Muscle of arm (tissue), 12 donors: Measurements from ENCODE around the gene NCKAP5. TPM values are rescaled to one million over a fixed set of nuclear protein-coding genes. Genes with fewer than 3 reads are reported as not detected.
"Not testable (repeated sequence)": the region's sequence is repeated elsewhere in the genome, so short reads cannot be mapped to it uniquely, and the experiment has no call there.

Source experiments
- DNase-seq: peaks from one replicate; pipeline ENCODE4 v3.0.0-alpha.2; 2013
- polyA plus RNA-seq, 12 donors: library from polyadenylated mRNA; unstranded; fragments of 120-200 nt; gene quantifications; one replicate each; pipeline ENCODE4 v1.2.1, GENCODE V29; 2013; ENCODE audit not compliant: insufficient read length in 12 of 12

The NCKAP5 gene
- polyA plus RNA-seq, 12 donors, result 3.1 to 17.3 (median 5.4) TPM; not detected in 1

GRCh38 chr2:132721938-132722337, 846.3 kb downstream of the NCKAP5 start:
- DNase-seq, result no peak

GRCh38 chr2:132720393-132720792, 847.9 kb downstream of the NCKAP5 start:
- no peak for DNase-seq

DNA sequence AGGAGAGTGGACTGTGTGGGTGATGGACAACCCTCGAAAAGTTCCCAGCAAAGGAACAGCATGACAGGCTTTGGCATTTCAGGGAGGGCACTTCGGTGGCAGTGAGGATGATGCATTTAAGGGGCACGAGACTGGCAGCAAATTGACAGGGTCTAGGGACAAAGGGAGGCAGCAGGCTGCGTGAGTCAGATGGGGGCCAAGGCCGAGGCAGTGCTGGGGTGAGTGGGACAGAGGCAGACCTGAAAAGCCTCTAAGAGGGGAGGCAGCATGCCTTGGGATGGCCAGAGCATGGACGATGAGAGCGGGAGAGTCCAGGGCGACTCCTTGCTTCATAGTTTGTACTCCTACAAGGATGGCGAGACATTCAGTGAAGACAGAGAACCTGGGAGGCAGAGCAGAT, 848.8 kb downstream of the NCKAP5 start:
- no peak for DNase-seq

- no peak for DNase-seq
Measured at GRCh38 chr2:132716954-132717353, 851.3 kb downstream of the NCKAP5 start.

GRCh38 chr2:132715386-132716351, 852.6 kb downstream of the NCKAP5 start:
- no peak for DNase-seq

GRCh38 chr2:132703396-132703795, 864.9 kb downstream of the NCKAP5 start:
- DNase-seq, result no peak

- no peak for DNase-seq
Measured at GRCh38 chr2:132701810-132702209, 866.5 kb downstream of the NCKAP5 start.

GRCh38 chr2:132699802-132700201, 868.5 kb downstream of the NCKAP5 start:
- DNase-seq, result not testable (repeated sequence)

- not testable (repeated sequence) for DNase-seq
Measured at GRCh38 chr2:132698347-132698746, 869.9 kb downstream of the NCKAP5 start.

DNA sequence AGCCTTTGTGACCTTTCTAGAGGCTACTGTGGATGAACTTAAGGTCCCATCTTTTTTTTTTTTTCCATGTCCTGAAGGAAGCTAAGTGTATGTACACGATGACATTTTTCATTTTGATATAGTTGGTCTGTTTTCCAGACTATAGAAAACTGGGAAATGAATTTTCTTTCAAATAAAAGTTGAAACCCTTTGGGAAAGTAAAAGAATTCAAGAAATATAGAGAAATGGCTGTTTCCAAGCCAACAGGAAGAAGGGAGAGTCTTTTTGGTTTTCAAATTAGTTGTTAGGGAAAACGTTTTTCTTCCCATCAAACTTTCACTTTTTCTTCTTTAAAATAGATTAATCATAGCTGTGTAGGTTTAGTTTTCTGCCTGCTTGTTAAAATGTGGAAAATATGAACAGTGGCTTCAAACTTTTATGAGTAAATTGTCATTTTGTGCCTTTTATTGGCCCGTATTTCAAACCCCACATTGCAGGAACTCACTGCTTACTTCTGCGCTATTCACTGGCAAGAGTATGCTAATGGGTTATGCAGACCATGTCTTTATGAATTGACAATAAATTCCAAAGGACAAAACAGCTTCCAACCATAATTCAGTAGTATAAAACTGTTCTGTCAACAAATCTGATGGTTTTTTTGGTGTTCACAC, 870.6 kb downstream of the NCKAP5 start:
- peak; percentile 66 for DNase-seq

GRCh38 chr2:132692816-132693215, 875.4 kb downstream of the NCKAP5 start:
- no peak for DNase-seq

DNA sequence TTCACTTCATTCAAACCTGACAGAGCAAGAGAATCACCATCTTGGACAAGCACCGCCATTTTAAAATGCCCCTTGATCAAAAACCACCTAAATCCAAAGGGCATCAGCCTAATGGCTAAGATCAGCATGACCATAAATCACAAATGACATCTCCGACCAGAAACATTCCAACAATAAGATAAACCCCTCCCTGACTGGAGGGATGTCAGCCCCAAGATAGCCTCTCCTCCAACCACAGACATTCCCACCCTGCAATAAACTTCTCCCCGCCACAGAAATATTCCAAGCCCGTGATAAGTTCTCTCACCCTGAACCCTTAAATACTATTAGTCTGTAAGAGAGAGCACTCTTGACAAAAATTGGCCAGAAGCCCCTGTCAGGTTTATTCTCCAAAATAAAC, 876.7 kb downstream of the NCKAP5 start:
- no peak for DNase-seq

DNA sequence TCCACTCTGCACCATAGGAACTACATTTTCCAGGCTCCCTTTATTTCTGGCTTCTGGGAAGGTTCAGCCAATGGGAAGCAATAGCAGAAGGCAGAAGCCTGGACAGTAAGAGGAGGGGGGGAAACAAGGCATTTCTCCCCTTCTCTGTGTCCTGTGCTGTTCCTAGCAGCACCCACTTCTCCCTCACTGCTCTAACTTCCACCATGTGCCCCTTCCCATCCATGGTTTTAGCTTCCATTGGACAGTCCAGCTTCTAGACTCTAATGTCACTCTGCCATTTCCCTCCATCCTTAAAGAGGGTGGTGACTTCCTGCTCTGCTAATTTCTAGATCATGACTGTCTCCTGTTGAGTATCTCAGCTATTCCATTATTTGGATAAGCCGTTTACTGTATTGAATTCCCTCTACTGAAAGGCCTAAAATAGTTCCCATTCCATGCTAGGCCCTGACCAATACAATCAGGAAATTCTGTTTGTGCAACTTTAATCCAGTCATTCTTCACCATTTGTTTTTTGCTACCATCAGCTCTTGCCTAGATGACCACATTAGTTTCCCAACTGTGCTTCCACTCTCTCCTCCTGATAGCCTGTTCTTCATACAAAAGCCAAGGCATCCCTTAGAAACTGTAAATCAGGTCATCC, 877.5 kb downstream of the NCKAP5 start:
- no peak for DNase-seq

GRCh38 chr2:132681766-132682165, 886.5 kb downstream of the NCKAP5 start:
- no peak for DNase-seq

DNA sequence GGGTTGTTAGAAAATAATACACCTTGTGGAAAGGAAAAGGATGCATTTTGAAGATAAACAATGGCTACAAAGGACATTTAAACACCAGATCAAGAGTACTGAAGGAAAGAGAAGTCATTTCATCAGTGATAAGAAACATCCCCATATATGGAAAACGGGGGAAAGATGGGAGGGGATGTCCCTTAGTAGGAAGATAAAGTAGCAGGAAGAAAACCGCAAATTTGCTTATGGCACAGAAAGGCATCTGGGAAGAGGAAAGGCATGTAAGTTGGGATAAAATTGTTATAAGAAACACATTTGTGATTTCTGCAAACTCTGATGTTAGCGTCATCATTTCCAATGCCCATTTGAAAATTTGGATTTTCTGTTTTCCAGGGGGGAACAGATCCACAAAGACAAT, 887.7 kb downstream of the NCKAP5 start:
- DNase-seq, result no peak

DNA sequence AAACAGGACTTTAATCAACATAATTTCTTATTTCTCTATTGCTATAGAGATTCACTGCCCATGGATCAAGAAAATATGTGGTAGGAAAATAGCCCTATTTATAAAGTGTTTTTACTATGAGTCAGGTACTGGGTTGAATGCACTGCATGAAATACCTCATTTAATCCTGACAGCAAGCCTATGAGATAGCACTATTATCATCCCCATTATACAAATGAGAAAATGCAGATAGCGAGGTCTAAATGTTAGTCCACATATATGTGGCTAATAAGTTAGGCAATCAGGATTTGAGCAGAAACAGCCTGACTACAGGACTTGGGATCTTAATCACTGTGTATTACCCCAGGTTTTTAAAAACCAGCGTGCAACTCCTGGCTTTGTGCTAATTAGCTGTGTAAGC, 889.8 kb downstream of the NCKAP5 start:
- DNase-seq, result no peak

GRCh38 chr2:132677661-132678060, 890.6 kb downstream of the NCKAP5 start:
- DNase-seq, result no peak

GRCh38 chr2:132676999-132677398, 891.3 kb downstream of the NCKAP5 start:
- no peak for DNase-seq

GRCh38 chr2:132671151-132671835, 897.0 kb downstream of the NCKAP5 start:
- DNase-seq, result no peak

- DNase-seq, result no peak
Measured at GRCh38 chr2:132670496-132671150, 897.6 kb downstream of the NCKAP5 start.

DNA sequence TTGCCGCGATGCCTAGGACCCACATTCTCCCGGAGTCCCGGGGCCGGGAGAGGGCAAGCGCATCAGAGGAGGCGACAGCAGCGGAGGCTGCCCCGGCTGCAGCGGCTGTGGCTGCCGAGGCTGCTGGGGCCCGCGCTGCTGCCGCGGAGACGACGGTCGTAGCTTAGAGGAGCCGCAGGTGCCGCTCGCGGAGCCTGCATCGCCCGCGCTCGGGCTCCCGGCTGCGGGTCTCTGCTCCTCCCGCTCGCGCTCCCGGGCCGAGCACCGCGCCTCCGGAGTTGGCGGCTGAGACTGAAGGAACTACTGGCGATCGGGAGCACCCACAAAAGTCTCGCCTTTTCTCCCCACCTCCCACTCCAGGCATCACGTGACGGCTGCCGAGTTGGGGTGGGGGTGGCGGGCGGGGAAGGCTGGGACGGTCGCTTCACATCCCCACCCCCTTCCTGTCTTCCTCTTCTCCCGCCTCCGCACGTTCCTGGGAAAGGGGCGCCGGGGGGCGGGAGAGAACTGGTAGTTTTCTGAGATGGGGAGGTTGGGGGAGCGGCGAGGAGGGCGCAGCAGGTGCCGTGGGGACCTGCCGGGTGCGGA, 898.3 kb downstream of the NCKAP5 start, which contains the start of gene LYPD1:
Gene LYPD1 (minus strand): TSS at position 298 of the 588 bp plus-strand sequence. CDS start 273 bp downstream, at position 25.
- no peak for DNase-seq
